Measurements from ENCODE around the gene HNRNPA0. TPM values are rescaled to one million over a fixed set of nuclear protein-coding genes. Genes with fewer than 3 reads are reported as not detected.

Gene HNRNPA0
- total and polyA plus RNA-seq, 2 of the 8 experiments (the other 6 are each of a cell fraction or from before 2014, with no cell fraction given), result 22.0 to 71.3 TPM

GRCh38 chr5:137714494-137714893 lies 39.7 kb downstream of the HNRNPA0 start:
- H2AFZ ChIP-seq (ENCODE audit: low read length), result no peak overlapping the region
- WGBS, 2 experiments (ENCODE audit: extremely low coverage in 1 of 2, insufficient coverage in 1 of 2, insufficient read length in 1 of 2, insufficient replicate concordance in 2 of 2, low coverage in 1 of 2, low lambda C conversion rate in 2 of 2, missing lambda C conversion rate in 1 of 2), result 95% methylated on average over 2 of the region's 2 CpGs; no CpG with 5 or more reads in 1 of the 2 experiments
- no peak overlapping the region for H2BK15ac ChIP-seq (ENCODE audit: low read length)
- DNase-seq (ENCODE audit: low read depth in 1 of 2, low spot score in 2 of 2) (no peak), FAIRE-seq (no peak)
- no peak overlapping the region for H2BK120ac ChIP-seq (replicated peaks; ENCODE audit: low read depth, low read length)
- peaks cover 4 to 6% of the 10 kb centered on the region in 2 experiments for H3K9me3 ChIP-seq (ENCODE audit: insufficient read depth in 2 of 2, low read depth in 1 of 2, low read length in 1 of 2)
- H3K23me2 ChIP-seq (ENCODE audit: low read depth, low read length), result no peaks in the 10 kb centered on the region
- ChIA-PET CTCF (ENCODE audit: partially characterized antibody) (interaction anchor here (1.8 kb wide), 1 partner anchor 20 kb away, joined by 4 read pairs; no protein-coding TSS in a partner anchor), POLR2A (ENCODE audit: partially characterized antibody) (no interaction called here)
- H4K5ac ChIP-seq (ENCODE audit: insufficient read length, low read depth, low read length), result no peak overlapping the region
- no peak overlapping the region for H2AK5ac ChIP-seq (ENCODE audit: low read depth, low read length)
- H4K91ac ChIP-seq (replicated peaks; ENCODE audit: insufficient read length, low read length), result no peak overlapping the region
- H3K79me2 ChIP-seq (ENCODE audit: control insufficient read depth in 1 of 2, insufficient read depth in 2 of 2, low read length in 2 of 2), result no peaks in the 10 kb centered on the region
- no peak overlapping the region for H3K18ac ChIP-seq (ENCODE audit: extremely low read depth, low read length)
- H3K4me3 ChIP-seq (ENCODE audit: extremely low read depth in 1 of 4, insufficient read depth in 2 of 4, low read depth in 3 of 4, low read length in 4 of 4), result no peak overlapping the region
- no peak overlapping the region for H2BK20ac ChIP-seq (ENCODE audit: low read length)
- no peak overlapping the region for H3K14ac ChIP-seq (ENCODE audit: insufficient read length)
- H4K20me1 ChIP-seq (replicated peaks in 1 of 2; ENCODE audit: control insufficient read depth in 1 of 2, insufficient read depth in 2 of 2, low read length in 2 of 2), result peaks cover 0 to 3% of the 10 kb centered on the region in 2 experiments
- H3K9ac ChIP-seq (replicated peaks in 1 of 4; ENCODE audit: extremely low read depth in 1 of 4, low read depth in 3 of 4, low read length in 3 of 4), result no peak overlapping the region
- H3K36me3 ChIP-seq (ENCODE audit: control insufficient read depth in 2 of 4, insufficient read depth in 4 of 4, low read length in 3 of 4), result peaks cover 0 to 12% (median 4%) of the 10 kb centered on the region in 4 experiments; a peak in 3 of 8 replicates
- no peak overlapping the region for H2BK12ac ChIP-seq (ENCODE audit: low read depth, low read length)
- H3K79me1 ChIP-seq (ENCODE audit: low read depth, low read length), result no peaks in the 10 kb centered on the region
- no peak overlapping the region for H2BK5ac ChIP-seq (ENCODE audit: low read depth, low read length)
- no peak overlapping the region for H3K23ac ChIP-seq (ENCODE audit: insufficient read length)
- no peak for TF ChIP-seq NRF1 (IDR thresholded peaks at IDR 0.05; ENCODE audit: low read depth, low read length)
- no peak for TF ChIP-seq SP2 (IDR thresholded peaks at IDR 0.05; ENCODE audit: low read length)
- TF ChIP-seq RXRA (IDR thresholded peaks at IDR 0.05; ENCODE audit: insufficient read depth, low read depth, low read length), result no peak
- TF ChIP-seq, protein P1, sequence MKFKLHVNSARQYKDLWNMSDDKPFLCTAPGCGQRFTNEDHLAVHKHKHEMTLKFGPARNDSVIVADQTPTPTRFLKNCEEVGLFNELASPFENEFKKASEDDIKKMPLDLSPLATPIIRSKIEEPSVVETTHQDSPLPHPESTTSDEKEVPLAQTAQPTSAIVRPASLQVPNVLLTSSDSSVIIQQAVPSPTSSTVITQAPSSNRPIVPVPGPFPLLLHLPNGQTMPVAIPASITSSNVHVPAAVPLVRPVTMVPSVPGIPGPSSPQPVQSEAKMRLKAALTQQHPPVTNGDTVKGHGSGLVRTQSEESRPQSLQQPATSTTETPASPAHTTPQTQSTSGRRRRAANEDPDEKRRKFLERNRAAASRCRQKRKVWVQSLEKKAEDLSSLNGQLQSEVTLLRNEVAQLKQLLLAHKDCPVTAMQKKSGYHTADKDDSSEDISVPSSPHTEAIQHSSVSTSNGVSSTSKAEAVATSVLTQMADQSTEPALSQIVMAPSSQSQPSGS (IDR thresholded peaks at IDR 0.05; ENCODE audit: low read length), result no peak
- TF ChIP-seq, protein P2, sequence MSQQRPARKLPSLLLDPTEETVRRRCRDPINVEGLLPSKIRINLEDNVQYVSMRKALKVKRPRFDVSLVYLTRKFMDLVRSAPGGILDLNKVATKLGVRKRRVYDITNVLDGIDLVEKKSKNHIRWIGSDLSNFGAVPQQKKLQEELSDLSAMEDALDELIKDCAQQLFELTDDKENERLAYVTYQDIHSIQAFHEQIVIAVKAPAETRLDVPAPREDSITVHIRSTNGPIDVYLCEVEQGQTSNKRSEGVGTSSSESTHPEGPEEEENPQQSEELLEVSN (IDR thresholded peaks at IDR 0.05), result no peak
- TF ChIP-seq SUZ12 (IDR thresholded peaks at IDR 0.05; ENCODE audit: low read length), result no peak
- H3K4ac ChIP-seq (replicated peaks; ENCODE audit: insufficient read length, low read depth, low read length), result no peak overlapping the region
- no peak overlapping the region; the same call in 1 of the 2 replicates for H4K8ac ChIP-seq (ENCODE audit: extremely low read depth, insufficient read depth, low read length)
- H3K4me2 ChIP-seq (ENCODE audit: insufficient read depth in 1 of 2, low read depth in 2 of 2, low read length in 2 of 2), result no peak overlapping the region
- no peak overlapping the region for H3K27ac ChIP-seq (ENCODE audit: low read depth, low read length)
- H3K4me1 ChIP-seq (replicated peaks in 1 of 4; ENCODE audit: control insufficient read depth in 3 of 4, insufficient read depth in 4 of 4, low read length in 3 of 4), result no peaks in the 10 kb centered on the region
- H3K27me3 ChIP-seq (replicated peaks in 1 of 4; ENCODE audit: control insufficient read depth in 3 of 4, extremely low read depth in 1 of 4, insufficient read depth in 3 of 4, low read length in 3 of 4), result no peaks in the 10 kb centered on the region
- no peak overlapping the region for H3K56ac ChIP-seq (replicated peaks; ENCODE audit: insufficient read length, low read depth, low read length)

All from H1 (cell line).